HepG2 (cell line): ENCODE data around the gene ZBTB37. TPM values are rescaled to one million over a fixed set of nuclear protein-coding genes. Genes with fewer than 3 reads are reported as not detected.

Source experiments
- CBX2 ChIP-seq, 2 experiments: fragments of 200-600 bp in 1 of 2; sonication (generic); formaldehyde crosslinking in 1 of 2; IDR thresholded peaks; 2 replicates each; pipeline versions ENCODE4 v1.7.0 to v1.8.1; 2018 to 2022; ENCODE audit warnings: low read depth in 2 of 2, low read length in 1 of 2, mild to moderate bottlenecking in 1 of 2, missing genetic modification reagents in 1 of 2
- DMAP1 ChIP-seq: IDR thresholded peaks from 2 replicates; pipeline ENCODE4 v1.6.1; 2016
- EED ChIP-seq: sonication (generic); formaldehyde crosslinking; IDR thresholded peaks from 2 replicates; pipeline ENCODE4 v1.5.0; 2020; ENCODE audit warnings: mild to moderate bottlenecking, missing genetic modification reagents
- FOSL2 ChIP-seq: sonication (generic); formaldehyde crosslinking; IDR thresholded peaks from 2 replicates; pipeline ENCODE4 v1.4.0; 2020; ENCODE audit warnings: missing genetic modification reagents
- KDM2A ChIP-seq: sonication (generic); formaldehyde crosslinking; IDR thresholded peaks from 2 replicates; pipeline ENCODE4 v1.4.0; 2020; ENCODE audit warnings: low read depth, missing genetic modification reagents, borderline replicate concordance
- NFIB ChIP-seq: sonication (generic); formaldehyde crosslinking; IDR thresholded peaks from 2 replicates; pipeline ENCODE4 v1.9.0; 2021; ENCODE audit warnings: missing genetic modification reagents, mild to moderate bottlenecking, borderline replicate concordance
- PHB2 ChIP-seq: fragments of 450-650 bp; IDR thresholded peaks from 2 replicates; pipeline ENCODE4 v1.6.1; 2018; ENCODE audit not compliant: partially characterized antibody
- SIN3A ChIP-seq: IDR thresholded peaks from 2 replicates; pipeline ENCODE4 v1.6.1; 2011; ENCODE audit warnings: low read depth, mild to moderate bottlenecking, control low read depth, low read length, borderline replicate concordance
- SP4 ChIP-seq: sonication (generic); formaldehyde crosslinking; IDR thresholded peaks from 2 replicates; pipeline ENCODE4 v1.8.1; 2023; ENCODE audit warnings: mild to moderate bottlenecking, missing genetic modification reagents
- ZMYM3 ChIP-seq: sonication (generic); formaldehyde crosslinking; IDR thresholded peaks from 2 replicates; pipeline ENCODE4 v1.5.1; 2020; ENCODE audit warnings: mild to moderate bottlenecking, missing genetic modification reagents
- ZMYM4 ChIP-seq: sonication (generic); formaldehyde crosslinking; IDR thresholded peaks from 2 replicates; pipeline ENCODE4 v1.8.1; 2023; ENCODE audit warnings: mild to moderate bottlenecking, missing genetic modification reagents
- ZNF317 ChIP-seq: sonication (generic); formaldehyde crosslinking; IDR thresholded peaks from 2 replicates; pipeline ENCODE4 v1.5.0; 2020; ENCODE audit warnings: mild to moderate bottlenecking, missing genetic modification reagents
- ZNF761 ChIP-seq: sonication (generic); formaldehyde crosslinking; conservative IDR thresholded peaks from 2 replicates; pipeline ENCODE4 v1.4.0; 2020; ENCODE audit warnings: mild to moderate bottlenecking, missing genetic modification reagents
- ZNF766 ChIP-seq: sonication (generic); formaldehyde crosslinking; IDR thresholded peaks from 2 replicates; pipeline ENCODE4 v1.5.0; 2020; ENCODE audit warnings: missing genetic modification reagents, borderline replicate concordance
- ZNF792 ChIP-seq: IDR thresholded peaks from 2 replicates; pipeline ENCODE4 v1.6.1; 2016
- ZNF839 ChIP-seq: sonication (generic); formaldehyde crosslinking; IDR thresholded peaks from 2 replicates; pipeline ENCODE4 v1.4.0; 2020; ENCODE audit warnings: missing genetic modification reagents, mild to moderate bottlenecking, borderline replicate concordance
- ZNF841 ChIP-seq: sonication (generic); formaldehyde crosslinking; IDR thresholded peaks from 2 replicates; pipeline ENCODE4 v1.8.1; 2023; ENCODE audit warnings: missing genetic modification reagents, borderline replicate concordance
- ZSCAN22 ChIP-seq: sonication (generic); formaldehyde crosslinking; IDR thresholded peaks from 2 replicates; pipeline ENCODE4 v1.4.0; 2020; ENCODE audit warnings: mild to moderate bottlenecking, missing genetic modification reagents
- polyA plus RNA-seq, 8 experiments: library from polyadenylated mRNA; depleted of rRNA in 3 of 8; stranded (reverse) in 7 of 8; unstranded in 1 of 8; fragments of >200 nt; fragmentation: Illumina TruSeq in 4 of 8; extraction: Trizol in 4 of 8; gene quantifications; 2 replicates each; pipeline versions ENCODE4 v1.2.1 to v1.2.3, GENCODE V29; 2011 to 2016; ENCODE audit warnings: low read depth in 4 of 8, missing spikeins in 1 of 8, mixed read lengths in 1 of 8; ENCODE audit not compliant: insufficient read depth in 1 of 8
- total RNA-seq, 5 experiments: library from RNA; depleted of rRNA; stranded (reverse); fragments of >200 nt; fragmentation: Illumina TruSeq; extraction: Trizol; gene quantifications; 2 replicates each; pipeline ENCODE4 v1.2.3, GENCODE V29; 2016; ENCODE audit warnings: low read depth in 1 of 5
- TF ChIP-seq, protein P1 (sequence below): IDR thresholded peaks from 2 replicates; pipeline ENCODE4 v1.4.0; 2020; ENCODE audit warnings: mild to moderate bottlenecking, missing genetic modification reagents
- TF ChIP-seq, protein P2 (sequence below): IDR thresholded peaks from 2 replicates; pipeline ENCODE4 v1.6.1; 2018; ENCODE audit warnings: missing genetic modification reagents, mild to moderate bottlenecking, missing compliant biosample characterization
- TF ChIP-seq, protein P3 (sequence below): sonication (generic); formaldehyde crosslinking; IDR thresholded peaks from 2 replicates; pipeline ENCODE4 v1.9.0; 2021; ENCODE audit warnings: missing genetic modification reagents, borderline replicate concordance
- TF ChIP-seq, protein P4 (sequence below): sonication (generic); formaldehyde crosslinking; IDR thresholded peaks from 2 replicates; pipeline ENCODE4 v1.8.1; 2023; ENCODE audit warnings: mild to moderate bottlenecking, missing genetic modification reagents, borderline replicate concordance
- TF ChIP-seq, protein P5 (sequence below): sonication (generic); formaldehyde crosslinking; IDR thresholded peaks from 2 replicates; pipeline ENCODE4 v1.4.0; 2020; ENCODE audit warnings: missing genetic modification reagents

ZBTB37 gene
- total and polyA plus RNA-seq, 2 of the 13 experiments (the other 11 are each of a cell fraction or from before 2014, with no cell fraction given) = 2.6 to 7.7 TPM

DNA sequence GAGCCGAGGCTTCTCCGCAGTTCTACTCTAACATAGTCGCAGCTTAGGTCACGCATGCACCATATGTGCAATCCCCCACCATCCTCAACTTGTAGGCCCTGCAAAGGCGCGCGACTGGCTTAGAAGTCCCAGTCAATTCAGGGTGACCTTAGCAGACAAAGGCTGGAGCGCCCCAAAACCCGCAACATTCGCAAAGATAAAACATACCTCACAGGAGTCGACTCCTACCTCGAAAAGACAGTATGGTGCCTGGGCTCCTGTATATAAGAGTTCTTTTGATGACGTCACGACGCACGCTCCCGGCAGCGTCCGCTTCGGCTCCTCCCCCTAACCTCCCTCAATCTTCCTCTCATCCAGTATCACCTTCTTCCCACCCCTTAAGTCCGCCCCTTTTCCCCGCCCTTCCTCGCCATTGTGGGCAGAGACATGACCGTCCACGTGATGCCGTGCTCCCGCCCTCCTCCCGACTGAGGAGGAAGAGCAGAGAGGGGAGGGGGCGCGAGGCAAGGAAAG lies 371 bp upstream of the ZBTB37 start, which contains the start of gene GAS5 (continued):
- TF ChIP-seq, protein P1, sequence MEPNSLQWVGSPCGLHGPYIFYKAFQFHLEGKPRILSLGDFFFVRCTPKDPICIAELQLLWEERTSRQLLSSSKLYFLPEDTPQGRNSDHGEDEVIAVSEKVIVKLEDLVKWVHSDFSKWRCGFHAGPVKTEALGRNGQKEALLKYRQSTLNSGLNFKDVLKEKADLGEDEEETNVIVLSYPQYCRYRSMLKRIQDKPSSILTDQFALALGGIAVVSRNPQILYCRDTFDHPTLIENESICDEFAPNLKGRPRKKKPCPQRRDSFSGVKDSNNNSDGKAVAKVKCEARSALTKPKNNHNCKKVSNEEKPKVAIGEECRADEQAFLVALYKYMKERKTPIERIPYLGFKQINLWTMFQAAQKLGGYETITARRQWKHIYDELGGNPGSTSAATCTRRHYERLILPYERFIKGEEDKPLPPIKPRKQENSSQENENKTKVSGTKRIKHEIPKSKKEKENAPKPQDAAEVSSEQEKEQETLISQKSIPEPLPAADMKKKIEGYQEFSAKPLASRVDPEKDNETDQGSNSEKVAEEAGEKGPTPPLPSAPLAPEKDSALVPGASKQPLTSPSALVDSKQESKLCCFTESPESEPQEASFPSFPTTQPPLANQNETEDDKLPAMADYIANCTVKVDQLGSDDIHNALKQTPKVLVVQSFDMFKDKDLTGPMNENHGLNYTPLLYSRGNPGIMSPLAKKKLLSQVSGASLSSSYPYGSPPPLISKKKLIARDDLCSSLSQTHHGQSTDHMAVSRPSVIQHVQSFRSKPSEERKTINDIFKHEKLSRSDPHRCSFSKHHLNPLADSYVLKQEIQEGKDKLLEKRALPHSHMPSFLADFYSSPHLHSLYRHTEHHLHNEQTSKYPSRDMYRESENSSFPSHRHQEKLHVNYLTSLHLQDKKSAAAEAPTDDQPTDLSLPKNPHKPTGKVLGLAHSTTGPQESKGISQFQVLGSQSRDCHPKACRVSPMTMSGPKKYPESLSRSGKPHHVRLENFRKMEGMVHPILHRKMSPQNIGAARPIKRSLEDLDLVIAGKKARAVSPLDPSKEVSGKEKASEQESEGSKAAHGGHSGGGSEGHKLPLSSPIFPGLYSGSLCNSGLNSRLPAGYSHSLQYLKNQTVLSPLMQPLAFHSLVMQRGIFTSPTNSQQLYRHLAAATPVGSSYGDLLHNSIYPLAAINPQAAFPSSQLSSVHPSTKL = no peak
- TF ChIP-seq KDM2A (CRISPR knock-in tag) (no peak), ZNF766 (CRISPR knock-in tag) (no peak), DMAP1 (CRISPR knock-in tag) (peak; percentile 82; the same call in 1 of the 2 replicates), PHB2 (no peak), ZNF317 (no peak), ZMYM3 (no peak), CBX2 (IDR thresholded peaks at IDR 0.05; ENCODE audit: low read depth, low read length) (0 out of 2 replicates have a peak, but pooled peaks have one; percentile 50), CBX2 (CRISPR knock-in tag; IDR thresholded peaks at IDR 0.05; ENCODE audit: low read depth) (no peak), NFIB (no peak), ZMYM4 (peak; percentile 89), FOSL2 (CRISPR knock-in tag) (no peak; the same call in 1 of the 2 replicates), EED (0 out of 2 replicates have a peak, but pooled peaks have one; percentile 33), ZNF792 (CRISPR knock-in tag) (no peak), ZNF841 (no peak), ZNF839 (no peak), SIN3A (peak; percentile 85; the same call in 1 of the 2 replicates), ZSCAN22 (CRISPR knock-in tag) (peak; percentile 60; the same call in 1 of the 2 replicates), SP4 (CRISPR knock-in tag) (peak; percentile 91), ZNF761 (CRISPR knock-in tag) (peak; percentile 88)
- TF ChIP-seq, protein P2, sequence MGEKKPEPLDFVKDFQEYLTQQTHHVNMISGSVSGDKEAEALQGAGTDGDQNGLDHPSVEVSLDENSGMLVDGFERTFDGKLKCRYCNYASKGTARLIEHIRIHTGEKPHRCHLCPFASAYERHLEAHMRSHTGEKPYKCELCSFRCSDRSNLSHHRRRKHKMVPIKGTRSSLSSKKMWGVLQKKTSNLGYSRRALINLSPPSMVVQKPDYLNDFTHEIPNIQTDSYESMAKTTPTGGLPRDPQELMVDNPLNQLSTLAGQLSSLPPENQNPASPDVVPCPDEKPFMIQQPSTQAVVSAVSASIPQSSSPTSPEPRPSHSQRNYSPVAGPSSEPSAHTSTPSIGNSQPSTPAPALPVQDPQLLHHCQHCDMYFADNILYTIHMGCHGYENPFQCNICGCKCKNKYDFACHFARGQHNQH (CRISPR knock-in tag) = peak; percentile 45; the same call in 1 of the 2 replicates
- TF ChIP-seq, protein P3, sequence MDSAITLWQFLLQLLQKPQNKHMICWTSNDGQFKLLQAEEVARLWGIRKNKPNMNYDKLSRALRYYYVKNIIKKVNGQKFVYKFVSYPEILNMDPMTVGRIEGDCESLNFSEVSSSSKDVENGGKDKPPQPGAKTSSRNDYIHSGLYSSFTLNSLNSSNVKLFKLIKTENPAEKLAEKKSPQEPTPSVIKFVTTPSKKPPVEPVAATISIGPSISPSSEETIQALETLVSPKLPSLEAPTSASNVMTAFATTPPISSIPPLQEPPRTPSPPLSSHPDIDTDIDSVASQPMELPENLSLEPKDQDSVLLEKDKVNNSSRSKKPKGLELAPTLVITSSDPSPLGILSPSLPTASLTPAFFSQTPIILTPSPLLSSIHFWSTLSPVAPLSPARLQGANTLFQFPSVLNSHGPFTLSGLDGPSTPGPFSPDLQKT (CRISPR knock-in tag) = no peak
- TF ChIP-seq, protein P4, sequence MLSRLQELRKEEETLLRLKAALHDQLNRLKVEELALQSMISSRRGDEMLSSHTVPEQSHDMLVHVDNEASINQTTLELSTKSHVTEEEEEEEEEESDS (CRISPR knock-in tag) = no peak
- TF ChIP-seq, protein P5, sequence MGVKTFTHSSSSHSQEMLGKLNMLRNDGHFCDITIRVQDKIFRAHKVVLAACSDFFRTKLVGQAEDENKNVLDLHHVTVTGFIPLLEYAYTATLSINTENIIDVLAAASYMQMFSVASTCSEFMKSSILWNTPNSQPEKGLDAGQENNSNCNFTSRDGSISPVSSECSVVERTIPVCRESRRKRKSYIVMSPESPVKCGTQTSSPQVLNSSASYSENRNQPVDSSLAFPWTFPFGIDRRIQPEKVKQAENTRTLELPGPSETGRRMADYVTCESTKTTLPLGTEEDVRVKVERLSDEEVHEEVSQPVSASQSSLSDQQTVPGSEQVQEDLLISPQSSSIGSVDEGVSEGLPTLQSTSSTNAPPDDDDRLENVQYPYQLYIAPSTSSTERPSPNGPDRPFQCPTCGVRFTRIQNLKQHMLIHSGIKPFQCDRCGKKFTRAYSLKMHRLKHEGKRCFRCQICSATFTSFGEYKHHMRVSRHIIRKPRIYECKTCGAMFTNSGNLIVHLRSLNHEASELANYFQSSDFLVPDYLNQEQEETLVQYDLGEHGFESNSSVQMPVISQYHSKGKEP (CRISPR knock-in tag) = no peak
